Cardiac septum (tissue), 1 donor: Measurements from ENCODE around the gene SMAD6. TPM values are rescaled to one million over a fixed set of nuclear protein-coding genes. Genes with fewer than 3 reads are reported as not detected.
"Not testable (repeated sequence)": the region's sequence is repeated elsewhere in the genome, so short reads cannot be mapped to it uniquely, and the experiment has no call there.

ENCODE experiments used
- DNase-seq: peaks from one replicate; pipeline ENCODE4 v3.0.0-alpha.2; 2020; ENCODE audit warnings: low spot score
- intact Hi-C: fragments of 100-400 bp; cut with DNase I; formaldehyde crosslinking; loops from one replicate; pipeline ENCODE4 v1.14.0; 2022
- total RNA-seq: library from RNA; stranded (reverse); fragmentation: NEBNext Ultra II Directional; extraction: Animal tissue kit (Norgen Biotek cat#: 25700); gene quantifications from one replicate; pipeline ENCODE4 v1.2.1, GENCODE V29; 2021
- donor health status: DM: no; HTN: no; CAD: no.

The SMAD6 gene
- total RNA-seq, 1 donor from 2014 or later = 50.2 TPM

DNA sequence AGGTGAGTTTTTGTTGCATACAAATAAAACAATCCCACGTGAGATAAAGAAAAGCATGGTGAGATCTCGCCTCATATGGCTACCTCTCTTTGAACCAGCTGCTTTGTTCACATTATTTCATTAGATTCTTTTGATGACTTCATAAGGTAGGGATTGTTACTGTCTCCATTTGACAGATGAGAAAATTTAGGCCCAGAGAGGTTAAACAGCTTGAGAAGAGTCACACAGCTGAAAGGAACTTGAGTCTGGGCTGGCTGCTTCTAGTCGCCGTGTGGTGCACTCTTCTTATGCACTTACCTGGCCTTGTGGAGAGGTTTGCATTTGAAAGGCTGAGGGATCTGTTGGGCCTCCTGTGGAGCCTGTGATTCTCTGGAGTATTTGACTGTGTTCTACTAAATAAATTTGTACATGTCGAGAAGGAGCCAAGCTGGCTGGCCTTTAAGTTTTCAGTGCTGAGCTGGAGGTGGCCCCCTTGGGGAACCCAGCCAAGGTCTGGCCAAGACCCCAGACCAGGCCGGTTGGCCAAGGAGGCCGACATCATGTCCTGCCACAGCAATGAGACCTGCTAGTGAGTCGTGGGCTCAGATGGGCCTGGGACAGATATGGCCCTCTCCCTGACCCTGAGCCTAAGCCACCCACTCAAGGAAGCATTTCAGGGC is 125.1 kb downstream of the SMAD6 start:
- DNase-seq = peak; percentile 57
- intact Hi-C loops = no loop called here

DNA sequence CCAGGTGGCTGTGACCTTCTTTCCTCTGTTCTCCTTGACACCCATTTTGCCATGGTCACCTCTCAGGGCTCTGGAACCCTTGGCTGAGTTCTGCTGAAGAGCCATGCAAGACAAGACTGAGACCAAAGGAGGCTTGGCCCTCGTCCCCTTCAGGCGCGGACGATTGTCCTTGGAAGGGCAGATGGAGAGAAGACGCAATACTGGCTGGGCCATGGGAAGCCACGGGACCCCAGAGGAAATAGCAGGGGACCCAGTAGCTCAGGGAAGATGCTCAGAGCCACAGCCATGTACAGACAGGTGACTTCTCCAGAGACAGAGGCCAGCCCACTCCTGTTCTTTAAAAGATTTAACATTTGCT is 125.6 kb downstream of the SMAD6 start:
- intact Hi-C loops = no loop called here
- DNase-seq = peak; percentile 27

DNA sequence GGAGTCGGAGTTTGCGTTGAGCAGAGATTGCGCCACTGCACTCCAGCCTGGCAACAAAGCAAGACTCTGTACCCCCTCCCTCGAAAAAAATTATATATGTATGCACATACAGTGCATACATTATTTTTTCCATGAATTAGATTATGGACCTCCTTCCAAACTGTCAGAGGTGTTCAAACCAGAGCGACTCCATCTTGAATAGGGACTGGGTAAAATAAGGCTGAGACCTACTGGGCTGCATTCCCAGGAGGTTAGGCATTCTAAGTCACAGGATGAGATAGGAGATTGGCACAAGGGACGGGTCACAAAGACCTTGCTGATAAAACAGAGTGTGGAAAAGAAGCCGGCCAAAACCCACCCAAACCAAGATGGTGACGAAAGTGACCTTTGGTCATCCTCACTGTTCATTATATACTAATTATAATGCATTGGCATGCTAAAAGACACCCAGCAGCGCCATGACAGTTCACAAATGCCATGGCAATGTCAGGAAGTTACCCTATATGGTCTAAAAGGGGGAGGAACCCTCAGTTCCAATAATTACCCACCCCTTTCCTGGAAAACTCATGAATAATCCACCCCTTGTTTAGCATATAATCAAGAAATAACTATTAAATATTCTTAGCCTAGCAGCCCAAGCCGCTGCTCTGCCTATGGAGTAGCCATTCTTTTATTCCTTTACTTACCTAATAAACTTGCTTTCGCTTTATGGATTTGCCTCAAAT is 126.9 kb downstream of the SMAD6 start:
- DNase-seq, intact Hi-C loops: not testable (repeated sequence)

DNA sequence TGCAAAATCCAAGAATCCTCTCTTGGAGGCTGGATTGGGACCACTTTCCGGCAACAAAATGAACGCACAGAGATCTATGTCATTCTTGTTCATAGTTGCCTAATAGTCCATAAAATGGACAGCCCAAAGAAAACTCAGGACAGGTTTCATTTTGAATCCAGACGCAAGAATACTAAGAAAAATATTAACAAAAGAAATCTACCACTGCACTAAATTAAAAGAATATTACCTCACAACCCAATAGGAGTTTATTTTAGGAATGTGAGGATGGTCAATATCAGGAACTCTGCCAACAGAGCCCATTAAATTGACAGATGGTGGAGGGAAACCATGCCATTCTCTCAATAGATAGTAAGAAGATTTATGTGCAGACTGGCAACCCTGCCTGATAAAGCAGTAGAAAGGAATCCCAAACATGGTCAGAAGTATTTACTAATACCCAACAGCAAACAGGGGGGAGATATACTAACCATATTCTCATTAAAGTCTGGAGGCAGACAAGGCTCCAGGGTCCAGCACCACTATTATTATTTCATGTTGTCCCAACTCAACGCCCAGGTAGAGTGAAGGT is 127.6 kb downstream of the SMAD6 start:
- DNase-seq = no peak
- intact Hi-C loops = loop anchor here (2.0 kb wide), 1 partner anchor 19 kb away; no protein-coding TSS in a partner anchor

DNA sequence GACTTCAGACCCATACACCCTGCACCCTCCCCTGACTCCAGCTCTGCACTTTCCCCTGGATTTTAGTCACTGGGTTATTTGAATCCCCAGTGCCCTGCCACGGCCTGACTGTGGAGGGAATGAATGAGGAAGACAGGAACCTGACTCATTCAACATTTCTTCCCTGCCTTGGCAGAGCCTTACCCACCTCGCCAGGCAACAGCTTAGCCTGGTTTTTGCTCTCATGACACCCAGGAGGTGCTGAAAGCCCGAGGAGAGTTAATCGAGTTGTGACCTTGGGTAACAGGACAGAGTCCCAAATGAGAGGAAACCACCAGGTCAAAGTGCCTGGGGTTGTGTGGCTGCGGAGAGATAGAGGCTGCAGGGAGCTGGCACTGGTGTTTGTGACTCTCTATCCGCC is 128.3 kb downstream of the SMAD6 start:
- intact Hi-C loops = loop anchor here (2.0 kb wide), 1 partner anchor 18 kb away; no protein-coding TSS in a partner anchor
- peak; percentile 84 for DNase-seq

DNA sequence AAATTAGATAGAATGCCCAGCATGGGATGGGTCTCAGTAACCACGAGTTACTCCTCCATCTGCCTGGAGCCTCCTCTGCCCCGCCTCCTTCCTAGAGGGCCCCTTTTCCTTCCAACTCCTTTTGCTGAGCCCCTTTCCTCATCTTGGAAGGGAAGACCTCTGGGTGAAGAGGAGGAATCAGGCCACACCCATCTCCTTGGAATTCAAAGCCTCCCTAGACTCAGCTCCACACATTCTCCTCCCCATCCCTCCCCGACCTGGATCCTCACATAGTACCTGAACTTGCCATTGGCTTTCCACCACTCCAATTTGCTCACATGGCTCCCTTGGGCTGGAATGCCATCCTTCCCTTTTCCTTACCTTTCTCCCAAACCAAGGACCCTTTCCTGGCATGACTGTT is 128.8 kb downstream of the SMAD6 start:
- DNase-seq = peak; percentile 47
- intact Hi-C loops = loop anchor here (2.0 kb wide), 1 partner anchor 18 kb away; no protein-coding TSS in a partner anchor

DNA sequence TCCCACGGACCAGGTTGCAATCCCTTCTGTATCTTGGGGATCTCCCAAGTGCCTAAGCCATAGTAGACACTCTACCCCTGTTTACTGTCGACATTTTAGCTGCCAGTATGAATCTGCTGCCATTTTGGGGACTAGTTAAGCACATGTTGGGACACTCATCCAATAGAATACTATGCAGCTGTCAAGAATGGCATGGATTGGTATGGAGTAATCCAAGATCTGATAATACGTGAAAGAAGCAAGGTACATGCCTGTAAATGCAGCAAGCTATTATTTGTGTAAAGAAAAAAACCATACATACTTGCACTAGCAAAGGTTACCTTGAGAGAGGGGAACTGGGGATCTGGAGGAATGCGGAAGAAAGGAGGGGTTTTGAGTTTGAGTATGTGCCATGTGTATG is 129.3 kb downstream of the SMAD6 start:
- intact Hi-C loops = loop anchor here (2.0 kb wide), 1 partner anchor 18 kb away; no protein-coding TSS in a partner anchor
- no peak for DNase-seq

DNA sequence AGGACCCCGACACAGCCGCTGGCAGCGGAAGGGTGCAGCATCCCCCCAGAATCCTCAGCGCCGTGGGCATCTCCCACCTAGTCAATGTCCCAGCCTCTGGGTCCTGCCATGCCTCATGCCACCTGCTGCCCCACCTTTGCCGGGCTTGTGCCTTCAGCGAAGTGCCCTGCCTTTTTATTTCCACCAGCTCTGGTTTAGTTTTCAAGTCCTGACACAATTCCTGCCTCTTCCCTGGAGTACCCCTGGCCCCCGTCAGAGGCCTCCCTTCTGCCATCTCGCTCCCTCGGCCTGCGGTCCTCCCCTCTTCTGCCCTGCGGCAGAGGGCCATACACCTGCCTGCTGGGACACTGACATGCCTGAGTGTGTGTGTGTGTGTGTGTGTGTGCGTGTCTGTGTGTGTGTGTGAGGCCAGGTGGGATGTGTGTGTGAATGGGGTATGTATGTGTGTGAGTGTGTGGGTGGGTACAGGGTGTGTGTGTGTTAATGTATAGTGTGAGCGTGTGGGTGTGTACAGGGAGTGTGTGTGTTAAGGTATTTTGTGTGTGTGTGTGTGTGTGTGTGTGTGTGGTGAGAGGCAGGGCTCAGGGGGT is 129.9 kb downstream of the SMAD6 start:
- intact Hi-C loops = loop anchor here (2.0 kb wide), 1 partner anchor 17 kb away; no protein-coding TSS in a partner anchor
- peak; percentile 70 for DNase-seq

Other genes starting within 250 kb of the SMAD6 start
- gene SNAPC5, start 204.5 kb upstream of the SMAD6 start, total RNA-seq = 32.0 TPM
- 1,100 TPM for gene RPL4, start 197.4 kb upstream of the SMAD6 start, total RNA-seq
- gene ZWILCH, start 196.9 kb upstream of the SMAD6 start, total RNA-seq = 3.7 TPM
- not detected for gene LCTL, start 136.2 kb upstream of the SMAD6 start, total RNA-seq